GM19467 (cell line): ENCODE measurements around the gene DENND4C.
"Not testable (repeated sequence)": the region's sequence is repeated elsewhere in the genome, so short reads cannot be mapped to it uniquely, and the experiment has no call there.

Source experiments
- ATAC-seq: cut with Tn5 transposase; IDR thresholded peaks from one replicate; pipeline ENCODE4 v1.9.1; 2021; ENCODE audit warnings: mild to moderate bottlenecking, moderate library complexity; ENCODE audit not compliant: unreplicated experiment

DENND4C gene

GRCh38 chr9:19265602-19266001 lies 35.1 kb downstream of the DENND4C start:
- not testable (repeated sequence) for ATAC-seq

DNA sequence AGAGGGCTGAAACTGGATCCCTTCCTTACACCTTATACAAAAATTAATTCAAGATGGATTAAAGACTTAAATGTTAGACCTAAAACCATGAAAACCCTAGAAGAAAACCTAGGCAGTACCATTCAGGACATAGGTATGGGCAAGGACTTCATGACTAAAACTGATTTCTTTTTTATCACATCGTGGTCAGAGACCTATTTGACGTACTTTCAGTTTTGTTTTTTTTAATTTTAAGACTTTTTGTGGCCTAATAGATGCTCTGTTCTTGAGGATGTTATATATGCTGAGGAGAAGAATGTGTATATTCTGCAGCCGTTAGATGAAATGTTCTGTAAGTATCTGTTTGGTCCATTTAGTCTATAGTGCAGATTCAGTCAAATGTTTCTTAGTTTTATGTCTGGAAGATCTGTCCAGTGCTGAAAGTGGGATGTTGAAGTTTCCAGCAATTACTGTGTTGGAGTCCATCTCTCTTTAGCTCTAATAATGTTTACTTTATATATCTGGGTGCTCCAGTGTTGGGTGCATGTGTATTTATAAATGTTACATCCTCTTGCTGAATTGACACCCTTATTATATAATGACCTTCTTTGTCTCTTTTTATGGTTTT lies 36.4 kb downstream of the DENND4C start:
- ATAC-seq = not testable (repeated sequence)

GRCh38 chr9:19269582-19269981 lies 39.1 kb downstream of the DENND4C start:
- ATAC-seq = no peak

- ATAC-seq = no peak
Measured at GRCh38 chr9:19270421-19270949, 40.0 kb downstream of the DENND4C start.

- no peak for ATAC-seq
Measured at GRCh38 chr9:19271081-19271480, 40.6 kb downstream of the DENND4C start.

- ATAC-seq = no peak
Measured at GRCh38 chr9:19281801-19282200, 51.3 kb downstream of the DENND4C start.

DNA sequence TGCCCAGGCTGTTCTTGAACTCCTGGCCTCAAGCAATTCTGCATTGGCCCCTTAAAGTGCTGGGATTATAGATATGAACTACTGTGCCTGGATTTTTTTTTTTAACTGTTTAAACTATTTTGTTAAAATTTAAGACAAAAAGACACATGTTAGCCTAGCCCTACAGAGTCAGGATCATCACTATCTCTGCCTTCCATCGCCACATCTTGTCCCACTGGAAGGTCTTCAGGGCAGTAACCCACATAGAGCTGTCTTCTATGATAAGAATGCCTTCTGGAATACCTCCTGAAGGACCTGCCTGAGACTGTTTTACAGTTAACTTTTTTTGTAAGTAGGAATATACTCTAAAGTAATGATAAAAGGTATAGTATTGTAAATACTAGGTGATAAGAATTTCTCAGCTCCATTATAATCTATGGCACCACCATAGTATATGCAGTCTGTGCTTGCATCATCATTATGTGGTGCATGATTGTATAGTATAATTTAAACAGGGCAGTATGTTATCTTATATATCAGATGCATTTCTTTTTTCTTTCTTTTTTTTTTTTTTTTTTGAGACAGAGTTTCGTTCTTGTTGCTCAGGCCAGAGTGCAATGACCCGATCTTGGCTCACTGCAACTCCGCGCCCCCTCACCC lies 52.7 kb downstream of the DENND4C start:
- no peak for ATAC-seq

DNA sequence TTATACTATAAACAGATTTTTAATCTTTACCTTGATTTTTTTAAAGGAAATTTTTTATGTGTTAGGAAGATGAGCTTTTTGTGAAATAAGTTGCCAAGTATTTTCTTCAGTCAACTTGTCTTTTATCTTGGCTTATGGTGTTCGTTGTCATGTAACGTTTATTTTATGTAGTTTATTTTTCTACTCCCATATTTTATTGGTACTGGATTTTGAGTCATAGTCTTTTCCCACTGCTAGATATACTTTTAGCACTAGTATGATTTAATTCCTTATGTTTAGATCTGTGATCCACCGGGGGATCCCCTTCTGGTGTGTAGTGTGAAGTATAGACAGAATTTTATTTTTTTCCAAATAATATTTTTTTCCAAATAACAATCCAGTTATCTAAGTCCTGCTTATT lies 54.2 kb downstream of the DENND4C start:
- ATAC-seq = no peak

DNA sequence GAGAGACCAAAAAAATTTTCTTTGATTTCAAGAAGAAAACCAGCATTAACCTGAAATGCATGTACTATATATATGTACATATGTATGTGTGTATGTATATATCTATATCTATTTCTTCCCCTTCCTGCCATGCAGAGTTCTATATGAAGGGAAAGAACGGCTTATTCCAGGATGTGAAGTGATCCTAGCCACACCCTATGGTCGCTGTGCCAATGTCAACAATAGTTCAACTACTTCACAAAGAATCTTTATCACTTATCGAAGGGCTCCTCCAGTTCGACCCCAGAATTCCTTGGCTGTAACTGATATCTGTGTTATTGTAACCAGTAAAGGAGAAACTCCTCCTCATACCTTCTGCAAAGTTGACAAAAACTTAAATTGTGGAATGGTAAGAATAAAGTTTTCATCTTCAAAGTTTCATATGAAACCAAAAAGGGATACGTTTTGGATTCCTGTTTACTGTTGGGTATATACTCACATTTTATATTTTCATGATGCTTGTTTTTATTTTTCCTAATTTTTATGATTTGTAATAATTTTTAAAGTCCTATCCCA lies 56.2 kb downstream of the DENND4C start:
- no peak for ATAC-seq

- ATAC-seq = no peak
Measured at GRCh38 chr9:19288081-19288480, 57.6 kb downstream of the DENND4C start.

DNA sequence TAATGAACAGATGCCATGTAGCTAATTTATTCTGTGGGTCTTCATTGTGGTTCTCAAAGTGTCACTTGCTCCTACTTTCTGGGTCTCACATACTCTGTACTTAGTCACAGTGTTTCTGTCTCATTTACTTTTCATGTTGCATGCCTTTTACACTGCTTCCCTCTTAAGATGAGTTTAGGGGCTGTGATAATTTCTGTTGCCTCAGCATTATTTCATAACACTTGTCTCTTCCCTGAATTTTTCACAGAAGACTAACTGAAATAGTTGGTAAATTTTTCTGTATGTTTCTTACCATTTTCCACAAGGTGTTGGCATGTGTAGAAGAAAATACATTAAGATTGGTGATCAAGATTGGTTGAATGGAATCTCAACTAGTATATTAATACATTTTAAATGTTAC lies 59.6 kb downstream of the DENND4C start:
- ATAC-seq = no peak

DNA sequence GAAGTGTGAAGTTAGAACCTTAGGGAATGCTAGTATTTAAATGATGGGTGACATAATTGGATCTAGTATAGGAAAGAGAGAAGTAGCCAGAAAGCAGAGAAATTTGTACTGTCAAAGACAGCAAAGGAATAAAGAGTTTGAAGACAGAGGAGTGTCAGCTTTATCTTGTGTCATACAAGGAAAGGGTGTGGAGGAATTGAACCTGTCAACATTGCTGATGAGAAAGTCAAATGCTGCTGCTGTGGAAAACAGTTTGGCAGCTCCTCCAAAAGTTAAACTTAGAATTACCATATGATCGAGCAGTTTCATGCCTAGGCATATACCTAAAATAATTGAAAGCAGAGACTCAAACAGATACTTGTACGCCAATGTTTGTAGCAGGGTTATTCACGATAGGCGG lies 63.7 kb downstream of the DENND4C start:
- no peak for ATAC-seq

GRCh38 chr9:19298436-19299000 lies 68.0 kb downstream of the DENND4C start:
- ATAC-seq = no peak

DNA sequence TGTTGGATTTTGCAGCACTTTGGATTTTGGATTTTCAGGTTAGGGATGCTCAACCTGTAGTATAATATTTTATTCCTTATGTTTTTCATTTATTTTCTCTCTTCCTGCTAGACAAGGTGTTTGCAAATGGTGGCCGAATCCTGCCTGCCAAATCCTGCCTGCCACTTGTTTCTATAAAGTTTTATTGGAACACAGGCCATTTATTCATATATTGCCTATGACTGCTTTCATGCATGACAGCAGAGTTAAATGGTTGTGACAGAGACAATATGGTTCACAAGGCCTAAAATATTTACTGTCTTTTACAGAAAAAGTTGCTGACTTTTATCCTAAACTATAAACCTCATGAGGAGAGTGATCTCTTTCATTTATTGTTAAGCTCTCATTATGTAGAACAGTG lies 72.7 kb downstream of the DENND4C start:
- ATAC-seq = no peak

DNA sequence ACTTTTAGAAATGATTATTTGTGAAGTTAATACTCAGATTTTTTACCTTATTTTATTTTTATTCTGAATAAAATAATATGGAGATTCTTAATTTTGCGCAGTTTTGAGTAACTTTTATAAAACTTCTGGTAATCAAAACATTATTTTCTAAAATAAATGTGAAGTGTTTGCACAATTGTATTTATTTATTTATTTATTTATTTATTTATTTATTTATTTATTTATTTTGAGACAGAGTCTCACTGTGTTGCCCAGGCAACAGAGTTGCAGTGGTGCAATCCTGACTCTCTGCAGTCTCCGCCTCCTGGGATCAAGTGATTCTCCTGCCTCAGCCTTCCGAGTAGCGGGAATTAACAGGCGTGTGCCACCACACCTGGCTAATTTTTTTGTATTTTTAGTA lies 76.1 kb downstream of the DENND4C start:
- no peak for ATAC-seq

DNA sequence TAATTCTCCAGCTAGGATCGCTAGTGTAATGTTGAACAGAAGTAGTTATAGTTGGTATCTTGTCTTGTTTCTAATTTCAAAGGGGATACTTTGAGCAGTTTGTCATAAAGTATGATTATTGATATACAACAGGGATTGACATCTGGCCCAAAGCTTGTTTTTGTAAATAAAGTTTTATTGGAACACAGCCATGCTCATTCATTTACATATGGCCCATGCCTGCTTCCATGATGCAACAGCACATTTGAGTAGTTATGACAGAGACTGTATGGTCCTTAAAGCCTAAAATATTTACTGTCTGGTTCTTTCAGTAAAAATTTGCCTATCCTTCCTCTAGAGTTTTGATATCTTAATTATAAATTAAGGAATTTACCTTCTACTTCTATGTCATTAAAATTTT lies 79.8 kb downstream of the DENND4C start:
- ATAC-seq = no peak

- no peak for ATAC-seq
Measured at GRCh38 chr9:19313573-19313972, 83.1 kb downstream of the DENND4C start.

GRCh38 chr9:19320495-19320894 lies 90.0 kb downstream of the DENND4C start:
- no peak for ATAC-seq

- no peak for ATAC-seq
Measured at GRCh38 chr9:19331877-19332276, 101.4 kb downstream of the DENND4C start.

DNA sequence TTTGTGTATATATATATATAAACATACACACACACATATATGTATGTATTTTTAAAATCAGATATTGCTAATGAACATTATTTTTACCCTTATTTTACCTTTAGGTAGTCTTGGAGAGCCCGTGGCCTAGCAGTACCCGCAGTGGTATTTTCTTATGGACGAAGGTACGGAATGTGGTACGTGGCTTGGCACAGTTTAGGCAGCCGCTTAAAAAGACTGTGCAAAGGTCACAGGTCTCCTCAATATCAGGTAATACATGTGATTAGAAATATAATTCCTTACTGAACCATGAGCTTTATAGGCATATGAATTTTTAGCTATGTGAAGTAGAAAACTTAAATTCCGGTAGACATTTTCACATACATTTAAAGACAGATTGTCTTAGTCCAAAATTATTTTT lies 105.7 kb downstream of the DENND4C start:
- ATAC-seq = no peak

DNA sequence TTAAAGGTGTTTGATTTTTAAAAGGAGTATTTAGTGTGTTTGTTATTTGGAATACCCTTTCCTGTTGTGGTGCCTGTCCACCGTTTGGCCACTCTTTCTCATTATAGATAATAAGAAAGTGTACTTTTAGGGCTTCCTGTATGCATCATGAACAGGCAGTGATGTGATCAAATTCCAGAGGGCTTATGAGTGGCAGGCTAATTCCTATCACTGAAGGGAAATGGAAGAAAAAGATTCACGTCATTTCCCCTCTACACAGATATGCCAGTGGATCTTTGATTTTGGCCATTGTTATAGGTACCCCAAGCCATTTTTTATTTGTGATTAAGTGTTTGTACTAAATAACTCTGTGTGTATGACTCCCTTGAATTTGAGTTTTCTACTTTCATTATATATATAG lies 112.5 kb downstream of the DENND4C start:
- no peak for ATAC-seq

DNA sequence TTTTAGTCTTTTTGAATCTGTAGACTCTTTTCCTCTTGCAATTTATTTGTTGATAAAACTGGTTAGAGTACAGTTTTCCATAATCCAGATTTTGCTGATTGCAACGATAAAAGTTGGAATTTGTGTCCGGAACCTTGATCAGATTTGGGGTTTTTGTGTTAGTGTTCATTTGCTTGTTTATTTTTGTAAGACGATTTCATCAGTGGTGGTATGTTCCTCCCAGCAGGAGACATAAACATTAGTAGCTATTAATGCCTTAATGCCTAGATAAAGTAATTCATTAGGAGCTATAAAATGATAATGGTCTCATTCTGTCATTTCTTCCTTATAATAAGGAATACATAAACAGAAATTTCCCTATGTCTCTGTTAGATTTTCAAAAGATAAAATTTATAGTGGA lies 128.2 kb downstream of the DENND4C start:
- no peak for ATAC-seq
